Measurements from ENCODE around the gene AP5Z1.

DNA sequence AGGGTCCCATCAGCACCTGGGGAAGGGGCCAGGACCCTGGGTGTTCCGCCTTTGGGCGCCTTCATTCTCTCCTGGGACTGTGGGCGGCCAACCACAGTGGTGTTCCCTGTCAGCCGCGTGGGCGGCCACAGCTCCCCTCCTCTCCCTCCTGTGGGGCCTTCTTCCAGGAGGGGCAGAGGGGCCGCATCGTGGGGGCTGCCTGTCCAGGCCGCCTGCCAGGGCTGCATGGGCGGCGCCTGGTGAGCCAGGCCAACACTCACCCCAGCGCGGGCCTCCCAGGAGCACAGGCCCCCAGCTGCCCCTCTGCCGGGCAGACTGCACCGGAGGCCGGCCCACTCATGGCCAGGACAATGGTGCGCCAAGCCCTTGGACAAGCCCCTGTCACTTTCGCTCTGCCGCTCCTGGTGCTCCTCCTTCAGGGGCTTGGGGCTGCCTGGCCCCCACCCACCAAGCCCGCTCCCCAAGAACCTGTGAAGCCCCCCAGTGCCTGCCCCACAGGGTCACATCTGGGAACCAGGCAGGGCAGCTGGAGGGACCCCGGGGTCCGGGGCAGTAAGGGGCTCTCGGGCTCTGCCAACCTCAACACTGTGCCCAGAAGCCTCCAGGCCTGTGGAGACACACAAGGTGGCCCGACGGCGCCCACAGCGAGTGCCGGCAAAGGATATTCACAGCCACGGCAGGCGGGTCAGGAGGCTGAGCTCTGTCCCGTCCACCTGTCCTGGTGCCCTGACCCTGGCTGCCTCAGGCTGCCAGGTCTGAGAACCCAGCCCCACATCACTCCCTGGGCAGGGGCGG is 42.8 kb downstream of the AP5Z1 start:
- no peak for TF ChIP-seq EZH2 (IDR thresholded peaks at IDR 0.05; ENCODE audit: insufficient read depth, poor library complexity, severe bottlenecking)
- no peak for TF ChIP-seq EZH2phosphoT487 (IDR thresholded peaks at IDR 0.05; ENCODE audit: insufficient read depth, low read depth)

All from GM23248 (cell line).